Heart left ventricle (tissue), 16 donors: ENCODE results near the gene PACS1. TPM values are rescaled to one million over a fixed set of nuclear protein-coding genes. Genes with fewer than 3 reads are reported as not detected.

Experiments used
- ATAC-seq, 4 donors: fragments of 200-7000 bp; cut with Tn5 transposase; one replicate each; pipeline ENCODE4 v1.9.1; 2020 to 2022; ENCODE audit warnings: moderate library complexity in 4 of 4, mild to moderate bottlenecking in 3 of 4, moderate number of reproducible peaks in 1 of 4
- DNase-seq, 5 donors: peaks; one replicate each; pipeline ENCODE4 v3.0.0-alpha.2; 2020
- H3K27ac ChIP-seq, 12 donors: fragments of 200-600 bp; sonication (generic) in 4 of 12; one replicate each; pipeline versions ENCODE4 v1.5.0 to v1.8.0; 2016 to 2022; ENCODE audit warnings: mild to moderate bottlenecking in 2 of 12
- H3K27me3 ChIP-seq, 9 donors: fragments of 200-600 bp; sonication (generic) in 2 of 9; one replicate each; pipeline versions ENCODE4 v1.5.1 to v1.8.0; 2016 to 2022; ENCODE audit warnings: mild to moderate bottlenecking in 3 of 9
- H3K36me3 ChIP-seq, 9 donors: fragments of 200-600 bp; sonication (generic) in 2 of 9; one replicate each; pipeline versions ENCODE4 v1.5.0 to v1.8.0; 2018 to 2022; ENCODE audit warnings: mild to moderate bottlenecking in 2 of 9
- H3K4me1 ChIP-seq, 12 donors: fragments of 200-600 bp; sonication (generic) in 4 of 12; one replicate each; pipeline versions ENCODE4 v1.5.0 to v1.8.0; 2016 to 2022; ENCODE audit warnings: mild to moderate bottlenecking in 3 of 12
- H3K4me3 ChIP-seq, 12 donors: fragments of 200-600 bp; sonication (generic) in 4 of 12; one replicate each; pipeline versions ENCODE4 v1.5.0 to v1.8.0; 2017 to 2022; ENCODE audit warnings: mild to moderate bottlenecking in 9 of 12, moderate library complexity in 4 of 12
- H3K9me3 ChIP-seq, 12 donors: fragments of 200-600 bp; sonication (generic) in 4 of 12; one replicate each; pipeline versions ENCODE4 v1.5.0 to v1.8.0; 2016 to 2022; ENCODE audit warnings: mild to moderate bottlenecking in 1 of 12
- CTCF ChIP-seq, 12 donors: fragments of 200-600 bp; sonication (generic) in 4 of 12; IDR thresholded peaks; one replicate each; pipeline versions ENCODE4 v1.5.0 to v1.8.0; 2018 to 2022; ENCODE audit warnings: antibody characterized with exemption in 12 of 12, mild to moderate bottlenecking in 5 of 12
- POLR2A ChIP-seq, 2 donors: fragments of 450-650 bp; IDR thresholded peaks; one replicate each; pipeline ENCODE4 v1.6.1; 2017; ENCODE audit warnings: antibody characterized with exemption in 2 of 2, mild to moderate bottlenecking in 2 of 2, moderate library complexity in 2 of 2
- WGBS, 4 donors: extraction: QIAGEN DNeasy Blood & Tissue Kit in 2 of 4; methylation state at CpG; one replicate each; pipeline versions ENCODE4 v1.1.5 to v1.1.7; 2013 to 2018; 5-methylcytosine and 5-hydroxymethylcytosine counted together
- intact Hi-C, 10 donors: fragments of 100-400 bp; cut with DNase I; formaldehyde crosslinking; loops; one replicate each; pipeline versions ENCODE4 v1.11.1 to v1.14.2; 2022
- polyA plus RNA-seq, 2 donors: library from polyadenylated mRNA; stranded (reverse); fragments of 200-250 nt; gene quantifications; one replicate each; pipeline ENCODE4 v1.2.3, GENCODE V29; 2013
- total RNA-seq, 9 donors: library from RNA; depleted of rRNA in 2 of 9; stranded (reverse); fragments of >200 nt in 2 of 9; fragmentation: NEBNext Ultra II Directional in 3 of 9; extraction: Animal tissue kit (Norgen Biotek cat#: 25700) in 3 of 9; gene quantifications; one replicate each; pipeline versions ENCODE4 v1.1.0 to v1.2.4, GENCODE V29; 2016 to 2023
- donor health status: ischemic (EF 13 %, LVEDD 7.1; RV severe dilation, severe dysfunction).
- donor health status: healthy with polysubstance abuse.
- donor health status: DM: no; HTN: yes; CAD: no.
- donor health status: DM: no; HTN: no; CAD: no.
- donor health status: ischemic (EF 25% LVEDD 6.9; RV normal size, moderate dysfunction).
- donor health status: ischemic (EF 25% LVEDD 5.7; RV mildly dilated, moderate dysfunction).
- donor health status: healthy.
- donor health status: DM: yes; HTN: yes; CAD: no.
- donor health status: ischemic (EF 35%, LVEDD 5.7; RV mildly dilated, moderate dysfunction).
- donor health status: nonischemic (EF 11% LVEDD 7.7; RV severe dilation, severe dysfunction).
- donor health status: DM: yes; HTN: yes; CAD: no.
- donor health status: PGD.
- donor health status: ischemic (EF 29% LVEDD 5.4; RV normal size, mild dysfunction).
- donor health status: nonischemic (EF 23%, LVEDD 6.1; RV moderate dilation, normal function).

The PACS1 gene
- total and polyA plus RNA-seq, 11 donors = 30.6 to 151 (median 89.8) TPM

GRCh38 chr11:66083767-66084166 lies 13.7 kb downstream of the PACS1 start:
- H3K4me3 ChIP-seq = no peak overlapping the region
- peaks cover 0 to 2% (median 0%) of the 10 kb centered on the region in 9 donors for H3K36me3 ChIP-seq
- peak overlapping the region in 5 of 12 donors; percentile 12 to 81 (median 45) for H3K27ac ChIP-seq
- 90 to 93% (median 93%) methylated on average over 3 of the region's 3 CpGs for WGBS, 4 donors
- DNase-seq = no peak
- no peaks in the 10 kb centered on the region for H3K9me3 ChIP-seq
- peaks cover 0 to 80% (median 49%) of the 10 kb centered on the region in 12 donors for H3K4me1 ChIP-seq
- intact Hi-C loops = loop anchor here in 1 of 10 donors (5.0 kb wide), 1 partner anchor 44 kb away; no protein-coding TSS in a partner anchor
- H3K27me3 ChIP-seq = no peaks in the 10 kb centered on the region
- ATAC-seq = no peak
- TF ChIP-seq CTCF (IDR thresholded peaks at IDR 0.05) (no peak), POLR2A (IDR thresholded peaks at IDR 0.05) (no peak)

DNA sequence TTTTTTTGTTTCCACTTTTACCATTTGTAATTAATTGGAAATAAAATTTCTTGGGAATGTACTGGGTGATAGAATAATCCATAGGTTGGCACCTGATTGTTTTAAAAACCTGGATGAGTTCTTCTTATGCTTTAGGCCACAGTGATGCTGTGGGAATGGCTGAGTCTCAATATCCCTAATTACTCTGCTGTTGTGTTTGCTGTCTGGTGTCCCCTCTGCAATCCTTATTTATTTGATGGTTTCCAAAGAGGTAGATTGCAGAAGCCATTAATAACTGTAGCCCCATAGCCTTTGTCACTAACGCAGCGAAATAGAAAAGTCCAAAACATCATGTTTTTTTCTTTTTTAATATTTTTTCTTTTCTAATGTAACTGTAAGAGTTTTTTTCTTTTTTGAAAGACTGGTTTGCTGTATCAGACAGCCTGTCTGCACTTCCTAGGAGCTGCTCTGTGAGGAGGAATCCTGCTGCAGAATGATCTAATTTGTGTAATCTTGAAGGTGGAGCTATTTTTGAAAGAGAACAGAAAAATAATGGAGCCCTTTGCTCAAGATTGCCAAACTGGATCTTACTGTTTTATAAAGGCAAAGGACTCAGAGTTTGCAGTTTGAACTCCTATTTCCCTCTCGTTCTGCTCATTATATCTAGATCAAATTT lies 14.9 kb downstream of the PACS1 start:
- no peak overlapping the region for H3K4me3 ChIP-seq
- WGBS, 4 donors = 77 to 81% (median 78%) methylated on average over 3 of the region's 3 CpGs
- DNase-seq = no peak
- H3K9me3 ChIP-seq = no peaks in the 10 kb centered on the region
- H3K27me3 ChIP-seq = no peaks in the 10 kb centered on the region
- no peak for ATAC-seq
- peak overlapping the region in 1 of 12 donors; percentile 31 for H3K27ac ChIP-seq
- peaks cover 0 to 72% (median 50%) of the 10 kb centered on the region in 12 donors for H3K4me1 ChIP-seq
- no peak for TF ChIP-seq POLR2A (IDR thresholded peaks at IDR 0.05)
- no peak for TF ChIP-seq CTCF (IDR thresholded peaks at IDR 0.05)
- peaks cover 0 to 3% (median 0%) of the 10 kb centered on the region in 9 donors for H3K36me3 ChIP-seq
- intact Hi-C loops = loop anchor here in 1 of 10 donors (5.0 kb wide), 1 partner anchor 42 kb away; no protein-coding TSS in a partner anchor

GRCh38 chr11:66087148-66087908 lies 17.3 kb downstream of the PACS1 start:
- no peak overlapping the region for H3K4me3 ChIP-seq
- peak in 3 of 4 donors; percentile 12 to 50 (median 36) for ATAC-seq
- no peak for DNase-seq
- no peaks in the 10 kb centered on the region for H3K27me3 ChIP-seq
- H3K36me3 ChIP-seq = peaks cover 0 to 3% (median 0%) of the 10 kb centered on the region in 9 donors
- H3K9me3 ChIP-seq = no peaks in the 10 kb centered on the region
- WGBS, 4 donors = 90 to 94% (median 93%) methylated on average over 9 of the region's 9 CpGs
- no peak overlapping the region for H3K27ac ChIP-seq
- TF ChIP-seq POLR2A (IDR thresholded peaks at IDR 0.05) (no peak), CTCF (IDR thresholded peaks at IDR 0.05) (no peak)
- intact Hi-C loops = no loop called here
- H3K4me1 ChIP-seq = peaks cover 0 to 53% (median 30%) of the 10 kb centered on the region in 12 donors

GRCh38 chr11:66089067-66089466 lies 19.0 kb downstream of the PACS1 start:
- TF ChIP-seq POLR2A (IDR thresholded peaks at IDR 0.05) (no peak), CTCF (IDR thresholded peaks at IDR 0.05) (no peak)
- ATAC-seq (no peak), DNase-seq (no peak)
- WGBS, 4 donors = 87 to 91% (median 88%) methylated on average over 3 of the region's 3 CpGs
- H3K9me3 ChIP-seq = no peaks in the 10 kb centered on the region
- no peak overlapping the region for H3K4me3 ChIP-seq
- H3K27ac ChIP-seq = no peak overlapping the region
- intact Hi-C loops = no loop called here
- peaks cover 0 to 36% (median 13%) of the 10 kb centered on the region in 12 donors for H3K4me1 ChIP-seq
- no peaks in the 10 kb centered on the region for H3K27me3 ChIP-seq
- peaks cover 0 to 3% (median 0%) of the 10 kb centered on the region in 9 donors for H3K36me3 ChIP-seq
